Measurements from ENCODE around the gene ALKBH3.

ALKBH3 gene

GRCh38 chr11:43952020-43952400, 71.4 kb downstream of the ALKBH3 start:
- H3K4me3 ChIP-seq (ENCODE audit: low read length) = no peak overlapping the region
- no peak for DNase-seq (ENCODE audit: low read depth)
- no peak for TF ChIP-seq CTCF (IDR thresholded peaks at IDR 0.05; ENCODE audit: insufficient read depth, low read depth, low read length, missing control alignments)

GRCh38 chr11:43952401-43953342, 72.0 kb downstream of the ALKBH3 start:
- no peak for TF ChIP-seq CTCF (IDR thresholded peaks at IDR 0.05; ENCODE audit: insufficient read depth, low read depth, low read length, missing control alignments)
- H3K4me3 ChIP-seq (ENCODE audit: low read length) = no peak overlapping the region
- DNase-seq (ENCODE audit: low read depth) = no peak

- H3K4me3 ChIP-seq (ENCODE audit: low read length) = no peak overlapping the region
- TF ChIP-seq CTCF (IDR thresholded peaks at IDR 0.05; ENCODE audit: insufficient read depth, low read depth, low read length, missing control alignments) = no peak
- no peak for DNase-seq (ENCODE audit: low read depth)
Measured at GRCh38 chr11:43953521-43953920, 72.9 kb downstream of the ALKBH3 start.

- no peak for DNase-seq (ENCODE audit: low read depth)
- no peak overlapping the region for H3K4me3 ChIP-seq (ENCODE audit: low read length)
- no peak for TF ChIP-seq CTCF (IDR thresholded peaks at IDR 0.05; ENCODE audit: insufficient read depth, low read depth, low read length, missing control alignments)
Measured at GRCh38 chr11:43954241-43954640, 73.6 kb downstream of the ALKBH3 start.

- TF ChIP-seq CTCF (IDR thresholded peaks at IDR 0.05; ENCODE audit: insufficient read depth, low read depth, low read length, missing control alignments) = no peak
- no peak overlapping the region for H3K4me3 ChIP-seq (ENCODE audit: low read length)
- no peak for DNase-seq (ENCODE audit: low read depth)
Measured at GRCh38 chr11:43955381-43956118, 74.9 kb downstream of the ALKBH3 start.

GRCh38 chr11:43957571-43957970, 76.9 kb downstream of the ALKBH3 start:
- DNase-seq (ENCODE audit: low read depth) = no peak
- no peak for TF ChIP-seq CTCF (IDR thresholded peaks at IDR 0.05; ENCODE audit: insufficient read depth, low read depth, low read length, missing control alignments)
- no peak overlapping the region for H3K4me3 ChIP-seq (ENCODE audit: low read length)

Data from epithelial cell of esophagus (primary cell).